HCT116 (cell line): ENCODE measurements around the gene PHACTR4. TPM values are rescaled to one million over a fixed set of nuclear protein-coding genes. Genes with fewer than 3 reads are reported as not detected.

Experiments used
- ATAC-seq: fragments of 200-7000 bp; cut with Tn5 transposase; 2 replicates; pipeline ENCODE4 v1.9.1; 2020; ENCODE audit warnings: mild to moderate bottlenecking, moderate library complexity
- BruUV-seq: library from RNA; stranded (reverse); fragments of 400-500 nt; replicated peaks from 2 replicates; lab custom pipeline; 2021; lab: Mats Ljungman, UMichigan
- CTCF ChIA-PET: fragments of 300-600 bp; sonication (Branson Sonifier 250); formaldehyde crosslinking; loops from one replicate; lab custom pipeline; 2021; ENCODE audit warnings: antibody characterized with exemption; lab: Charles Lee
- POLR2A ChIA-PET: fragments of 300-600, 350-600 bp; sonication (Branson Sonifier 250); formaldehyde crosslinking; loops from one replicate; lab custom pipeline; 2021; ENCODE audit warnings: antibody characterized with exemption; lab: Charles Lee
- RAD21 ChIA-PET, 2 experiments: fragments of 300-600 bp; sonication (Branson Sonifier 250); formaldehyde crosslinking; loops; one replicate each; lab custom pipeline; 2023; ENCODE audit warnings: low total read pairs in 2 of 2; ENCODE audit not compliant: uncharacterized antibody in 2 of 2, unreplicated experiment in 2 of 2, low non-redundant PET in 1 of 2; lab: Charles Lee
- DNase-seq: peaks from one replicate; pipeline ENCODE4 v3.0.0-alpha.2; 2010; ENCODE audit warnings: low read depth, low spot score
- H2AFZ ChIP-seq: fragments of 200-600 bp; shearing (Covaris generic), sonication (generic); 2 replicates; pipeline ENCODE4 v1.6.1; 2017; ENCODE audit warnings: low read depth, mixed run types, mixed read lengths, antibody characterized with exemption, low read length; ENCODE audit not compliant: poor library complexity, severe bottlenecking
- H3K27ac ChIP-seq: 2 replicates; pipeline ENCODE4 v1.5.1; 2012; ENCODE audit warnings: low read depth, low read length
- H3K27me3 ChIP-seq: fragments of 200-600 bp; sonication (generic); 2 replicates; pipeline ENCODE4 v1.6.1; 2016; ENCODE audit warnings: mixed run types, low read length, mixed read lengths; ENCODE audit not compliant: insufficient read depth
- H3K36me3 ChIP-seq, 2 experiments: fragments of 200-500 bp in 1 of 2; fragments of 200-600 bp in 1 of 2; sonication (Bioruptor generic) in 1 of 2; sonication (generic) in 1 of 2; 2 replicates each; pipeline versions ENCODE4 v1.5.1 to v1.6.1; 2014 to 2016; ENCODE audit warnings: low read length in 2 of 2, inconsistent platforms in 1 of 2, mixed read lengths in 1 of 2, mixed run types in 1 of 2; ENCODE audit not compliant: insufficient read depth in 2 of 2, control insufficient read depth in 1 of 2
- H3K4me1 ChIP-seq, 2 experiments: fragments of 200-600 bp in 1 of 2; sonication (generic) in 1 of 2; 2 replicates each; pipeline versions ENCODE4 v1.5.1 to v1.6.1; 2012 to 2017; ENCODE audit warnings: low read length in 2 of 2, inconsistent platforms in 1 of 2, mild to moderate bottlenecking in 1 of 2, mixed read lengths in 1 of 2, mixed run types in 1 of 2, moderate library complexity in 1 of 2; ENCODE audit not compliant: insufficient read depth in 2 of 2, control insufficient read depth in 1 of 2
- H3K4me2 ChIP-seq: fragments of 200-600 bp; sonication (generic); 2 replicates; pipeline ENCODE4 v1.6.1; 2017; ENCODE audit warnings: mixed run types, low read length, mixed read lengths
- H3K4me3 ChIP-seq, 2 experiments: fragments of 200-600 bp in 1 of 2; sonication (generic) in 1 of 2; replicated peaks in 1 of 2; 2 replicates each; pipeline ENCODE4 v1.5.1; 2011 to 2016; ENCODE audit warnings: low read length in 2 of 2, control low read depth in 1 of 2, low read depth in 1 of 2, mild to moderate bottlenecking in 1 of 2, mixed read lengths in 1 of 2, mixed run types in 1 of 2
- H3K79me2 ChIP-seq: fragments of 200-600 bp; sonication (generic); 2 replicates; pipeline ENCODE4 v1.6.1; 2017; ENCODE audit warnings: mild to moderate bottlenecking, mixed run types, low read length, moderate library complexity, mixed read lengths; ENCODE audit not compliant: insufficient read depth
- H3K9ac ChIP-seq: fragments of 200-600 bp; sonication (generic); 2 replicates; pipeline ENCODE4 v1.6.1; 2016; ENCODE audit warnings: low read length, mixed read lengths
- H3K9me2 ChIP-seq: fragments of 200-600 bp; sonication (generic), shearing (Covaris generic); 2 replicates; pipeline ENCODE4 v1.6.1; 2017; ENCODE audit warnings: mixed run types, mild to moderate bottlenecking, moderate library complexity; ENCODE audit not compliant: insufficient read depth
- H3K9me3 ChIP-seq, 2 experiments: fragments of 200-500 bp in 1 of 2; fragments of 200-600 bp in 1 of 2; sonication (Bioruptor generic) in 1 of 2; sonication (generic) in 1 of 2; 2 replicates each; pipeline ENCODE4 v1.6.1; 2014 to 2017; ENCODE audit warnings: low read length in 2 of 2, mixed read lengths in 2 of 2, inconsistent platforms in 1 of 2, low read depth in 1 of 2, mild to moderate bottlenecking in 1 of 2, mixed run types in 1 of 2, moderate library complexity in 1 of 2; ENCODE audit not compliant: control insufficient read depth in 1 of 2, insufficient read depth in 1 of 2
- H4K20me1 ChIP-seq: fragments of 200-600 bp; sonication (generic), shearing (Covaris generic); 2 replicates; pipeline ENCODE4 v1.6.1; 2017; ENCODE audit warnings: mixed run types, mild to moderate bottlenecking, moderate library complexity; ENCODE audit not compliant: insufficient read depth
- CBX3 ChIP-seq: IDR thresholded peaks from 2 replicates; pipeline ENCODE4 v1.6.1; 2012; ENCODE audit warnings: low read depth
- CTCF ChIP-seq, 3 experiments: fragments of 200-600 bp in 1 of 3; sonication (generic) in 1 of 3; IDR thresholded peaks in 2 of 3; conservative IDR thresholded peaks in 1 of 3; 2 replicates each; pipeline ENCODE4 v1.5.1; 2012 to 2017; ENCODE audit warnings: low read depth in 2 of 3, low read length in 2 of 3, antibody characterized with exemption in 1 of 3, borderline replicate concordance in 1 of 3, control low read depth in 1 of 3, mild to moderate bottlenecking in 1 of 3, mixed read lengths in 1 of 3, mixed run types in 1 of 3, moderate library complexity in 1 of 3; ENCODE audit not compliant: insufficient read depth in 1 of 3
- EGR1 ChIP-seq: IDR thresholded peaks from 2 replicates; pipeline ENCODE4 v1.6.1; 2012; ENCODE audit warnings: low read depth
- ELF1 ChIP-seq: IDR thresholded peaks from 2 replicates; pipeline ENCODE4 v1.6.1; 2012; ENCODE audit warnings: low read depth, borderline replicate concordance
- EZH2 ChIP-seq: fragments of 200-600 bp; sonication (generic); IDR thresholded peaks from 2 replicates; pipeline ENCODE4 v1.6.1; 2017; ENCODE audit warnings: antibody characterized with exemption, mixed run types
- FOSL1 ChIP-seq: IDR thresholded peaks from 2 replicates; pipeline ENCODE4 v1.6.1; 2012; ENCODE audit warnings: low read depth
- JUND ChIP-seq: IDR thresholded peaks from 2 replicates; pipeline ENCODE4 v1.6.1; 2012
- POLR2AphosphoS5 ChIP-seq: IDR thresholded peaks from 2 replicates; pipeline ENCODE4 v1.6.1; 2011; ENCODE audit warnings: mild to moderate bottlenecking, low read depth, low read length, moderate library complexity
- SIN3A ChIP-seq: IDR thresholded peaks from 2 replicates; pipeline ENCODE4 v1.6.1; 2012; ENCODE audit warnings: low read depth
- SP1 ChIP-seq: IDR thresholded peaks from 2 replicates; pipeline ENCODE4 v1.6.1; 2012; ENCODE audit warnings: low read depth
- ZFX ChIP-seq: fragments of 450-650 bp; IDR thresholded peaks from 2 replicates; pipeline ENCODE4 v1.6.1; 2017
- intact Hi-C: fragments of 100-400 bp; cut with micrococcal nuclease; formaldehyde crosslinking; loops from 2 replicates; pipeline ENCODE4 v1.10.0; 2022
- total RNA-seq: library from RNA; stranded (reverse); gene quantifications from one replicate; pipeline ENCODE4 v1.2.1, GENCODE V29; 2021; ENCODE audit not compliant: unreplicated experiment

Gene PHACTR4
- total RNA-seq, 1 experiment from 2014 or later, result 36.0 TPM

- no peak overlapping the region for H2AFZ ChIP-seq
- H3K27ac ChIP-seq, result no peak overlapping the region
- no peak overlapping the region for H3K4me3 ChIP-seq
- no peaks in the 10 kb centered on the region for H3K27me3 ChIP-seq
- H3K9me2 ChIP-seq, result no peaks in the 10 kb centered on the region
- H3K4me1 ChIP-seq, result peaks cover 5 to 8% of the 10 kb centered on the region in 2 experiments
- POLR2A ChIA-PET, result no interaction called here
- BruUV-seq, result no TSS peak
- no peaks in the 10 kb centered on the region for H4K20me1 ChIP-seq
- H3K9me3 ChIP-seq, result no peaks in the 10 kb centered on the region
- no peak overlapping the region for H3K9ac ChIP-seq
- intact Hi-C loops, result loop anchor here (5.0 kb wide), 1 partner anchor 244 kb away; no protein-coding TSS in a partner anchor
- ATAC-seq, result no peak
- RAD21 ChIA-PET, result no interaction called here
- TF ChIP-seq EGR1 (no peak), SP1 (no peak), POLR2AphosphoS5 (no peak), CBX3 (no peak), FOSL1 (no peak), JUND (no peak), EZH2 (no peak), SIN3A (no peak), ELF1 (no peak), ZFX (no peak), CTCF (IDR thresholded peaks at IDR 0.05 in 2 of 3, conservative IDR thresholded peaks at IDR 0.05 in 1 of 3; ENCODE audit: borderline replicate concordance in 1 of 3, insufficient read depth in 1 of 3, low read depth in 2 of 3, low read length in 2 of 3) (no peak)
- DNase-seq, result no peak
- CTCF ChIA-PET, result interaction anchor here (1.2 to 2.6 kb wide), 4 partner anchors 10 to 518 kb away, joined by 5 to 20 read pairs (median 12); no protein-coding TSS in a partner anchor
- H3K4me2 ChIP-seq, result no peak overlapping the region
- no peaks in the 10 kb centered on the region for H3K79me2 ChIP-seq
- no peaks in the 10 kb centered on the region for H3K36me3 ChIP-seq
These were observed 10.8 kb upstream of the PHACTR4 start for GRCh38 chr1:28358716-28359115.
